ENCODE results near the gene PRR14.
"Not testable (repeated sequence)": the region's sequence is repeated elsewhere in the genome, so short reads cannot be mapped to it uniquely, and the experiment has no call there.

GRCh38 chr16:30632454-30632853 lies 18.3 kb upstream of the PRR14 start:
- TF ChIP-seq POLR2A (IDR thresholded peaks at IDR 0.05; ENCODE audit: low read length); GATA1 (IDR thresholded peaks at IDR 0.05; ENCODE audit: low read depth, low read length): not testable (repeated sequence)
